Measurements from ENCODE around the gene HLA-B. TPM values are rescaled to one million over a fixed set of nuclear protein-coding genes. Genes with fewer than 3 reads are reported as not detected.

The HLA-B gene
- total and polyA plus RNA-seq, 4 experiments from 2014 or later, result 5,565 to 9,105 (median 6,206) TPM

DNA sequence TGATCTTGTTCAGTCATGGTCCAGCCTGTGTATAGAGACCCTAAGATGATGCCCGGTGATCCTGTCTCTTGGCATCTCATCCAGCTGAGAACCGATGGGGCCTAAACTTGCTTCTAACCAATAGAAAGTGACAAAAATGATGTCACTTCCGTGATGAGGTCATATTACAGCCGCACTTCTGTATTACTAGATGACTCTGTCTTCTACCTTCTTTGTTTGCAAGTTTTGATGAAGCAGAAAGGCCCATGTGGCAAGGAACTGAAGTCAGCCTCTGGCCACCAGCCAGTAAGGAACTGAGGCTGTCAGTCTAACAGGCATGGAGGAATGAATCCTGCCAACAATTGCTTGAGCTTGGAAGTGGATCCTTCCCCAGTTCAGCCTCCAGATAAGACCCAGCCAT, 52.3 kb downstream of the HLA-B start:
- POLR2A ChIA-PET (ENCODE audit: partially characterized antibody), result no interaction called here
- Mint-ChIP-seq H3K4me1 (peaks cover 1 to 13% (median 2%) of the 10 kb centered on the region in 4 donors), H3K27me3 (peaks cover 3 to 7% of the 10 kb centered on the region in 2 donors), H3K9me3 (no peaks in the 10 kb centered on the region), H3K4me3 (no peak overlapping the region), H3K36me3 (no peaks in the 10 kb centered on the region), H3K27ac (no peak overlapping the region)
- intact Hi-C loops (cut with micrococcal nuclease), result loop anchor here (5.0 kb wide), 1 partner anchor 32 kb away; the partner anchor contains the start of gene HLA-C
- Histone ChIP-seq H3K27me3 (ENCODE audit: insufficient read depth, low read length) (no peaks in the 10 kb centered on the region), H3K4me1 (ENCODE audit: insufficient read depth, low read length) (peaks cover 12% of the 10 kb centered on the region), H3K27ac (ENCODE audit: low read depth, low read length) (no peak overlapping the region), H3K36me3 (ENCODE audit: insufficient read depth, low read length) (no peaks in the 10 kb centered on the region), H3K9me3 (ENCODE audit: control insufficient read depth in 1 of 2, low read length in 2 of 2) (no peaks in the 10 kb centered on the region), H3K4me3 (ENCODE audit: low read length in 2 of 2) (no peak overlapping the region)
- no peak for DNase-seq
- CTCF ChIA-PET (ENCODE audit: partially characterized antibody), result interaction anchor here (1.0 to 1.1 kb wide), 2 partner anchors 74 to 107 kb away, joined by 3 read pairs; no protein-coding TSS in a partner anchor

Small RNA genes within 50 kb of the gene (microRNA-seq; reads per million reads assigned to microRNA genes)
- gene MIR6891 (ENCODE audit: borderline microRNAs expressed, borderline number of aligned reads, borderline replicate concordance), result not detected

Other genes with a start within 250 kb of the HLA-B start
- not detected for gene C6orf15, start 244.6 kb downstream of the HLA-B start, total RNA-seq
- gene C6orf15, start 244.6 kb downstream of the HLA-B start, polyA plus RNA-seq, result not detected
- gene PSORS1C1, start 242.4 kb downstream of the HLA-B start, total RNA-seq, result not detected
- gene PSORS1C1, start 242.4 kb downstream of the HLA-B start, polyA plus RNA-seq, result under 1 TPM in 1 of 2 donors, not detected in 1; 0.60 TPM
- gene CDSN, start 236.7 kb downstream of the HLA-B start, total RNA-seq, result not detected
- not detected for gene CDSN, start 236.7 kb downstream of the HLA-B start, polyA plus RNA-seq
- not detected for gene PSORS1C2, start 218.1 kb downstream of the HLA-B start, total RNA-seq
- not detected for gene PSORS1C2, start 218.1 kb downstream of the HLA-B start, polyA plus RNA-seq
- gene CCHCR1, start 199.4 kb downstream of the HLA-B start, total RNA-seq, result 10 to 100 TPM; 29.8 to 30.5 TPM
- gene CCHCR1, start 199.4 kb downstream of the HLA-B start, polyA plus RNA-seq, result 1 to 10 TPM; 3.4 to 8.0 TPM
- 1 to 10 TPM; 9.0 to 9.9 TPM for gene TCF19, start 198.6 kb downstream of the HLA-B start, total RNA-seq
- 1 to 10 TPM; 6.2 to 6.8 TPM for gene TCF19, start 198.6 kb downstream of the HLA-B start, polyA plus RNA-seq
- not detected for gene POU5F1, start 186.5 kb downstream of the HLA-B start, total RNA-seq
- not detected for gene POU5F1, start 186.5 kb downstream of the HLA-B start, polyA plus RNA-seq
- gene HLA-C, start 85.1 kb downstream of the HLA-B start, total RNA-seq, result 1,000 to 10,000 TPM; 1,481 to 1,487 TPM
- gene HLA-C, start 85.1 kb downstream of the HLA-B start, polyA plus RNA-seq, result 1,000 to 10,000 TPM; 1,775 to 2,914 TPM
- gene MICA, start 46.4 kb upstream of the HLA-B start, total RNA-seq, result 10 to 100 TPM; 18.5 to 21.2 TPM
- gene MICA, start 46.4 kb upstream of the HLA-B start, polyA plus RNA-seq, result 1 to 10 TPM; 3.5 to 5.4 TPM
- 10 to 100 TPM; 21.4 to 26.3 TPM for gene MICB, start 141.0 kb upstream of the HLA-B start, total RNA-seq
- 10 to 100 TPM in 1 of 2 donors, 1 to 10 TPM in 1; 8.0 to 11.5 TPM for gene MICB, start 141.0 kb upstream of the HLA-B start, polyA plus RNA-seq
- not detected for gene MCCD1, start 171.8 kb upstream of the HLA-B start, total RNA-seq
- not detected for gene MCCD1, start 171.8 kb upstream of the HLA-B start, polyA plus RNA-seq
- gene DDX39B, start 184.8 kb upstream of the HLA-B start, total RNA-seq, result 100 to 1,000 TPM; 729 to 737 TPM
- gene DDX39B, start 184.8 kb upstream of the HLA-B start, polyA plus RNA-seq, result 10 to 100 TPM; 65.6 to 94.3 TPM
- gene ATP6V1G2, start 189.4 kb upstream of the HLA-B start, total RNA-seq, result 1 to 10 TPM; 6.0 to 7.2 TPM
- gene ATP6V1G2, start 189.4 kb upstream of the HLA-B start, polyA plus RNA-seq, result under 1 TPM; 0.84 to 1.00 TPM
- 10 to 100 TPM in 1 of 2 experiments, 1 to 10 TPM in 1; 9.8 to 13.3 TPM for gene NFKBIL1, start 190.4 kb upstream of the HLA-B start, total RNA-seq
- 1 to 10 TPM; 5.7 to 7.4 TPM for gene NFKBIL1, start 190.4 kb upstream of the HLA-B start, polyA plus RNA-seq
- 10 to 100 TPM; 17.3 to 17.5 TPM for gene LTA, start 215.1 kb upstream of the HLA-B start, total RNA-seq
- gene LTA, start 215.1 kb upstream of the HLA-B start, polyA plus RNA-seq, result 10 to 100 TPM; 27.7 to 31.1 TPM
- gene TNF, start 218.4 kb upstream of the HLA-B start, total RNA-seq, result 10 to 100 TPM; 25.0 to 28.2 TPM
- 10 to 100 TPM in 1 of 2 donors, 1 to 10 TPM in 1; 3.9 to 10.1 TPM for gene TNF, start 218.4 kb upstream of the HLA-B start, polyA plus RNA-seq
- gene LTB, start 225.2 kb upstream of the HLA-B start, total RNA-seq, result 100 to 1,000 TPM; 802 to 835 TPM
- gene LTB, start 225.2 kb upstream of the HLA-B start, polyA plus RNA-seq, result 1,000 to 10,000 TPM; 2,431 to 3,276 TPM
- gene LST1, start 229.1 kb upstream of the HLA-B start, total RNA-seq, result 10 to 100 TPM; 13.6 to 20.3 TPM
- gene LST1, start 229.1 kb upstream of the HLA-B start, polyA plus RNA-seq, result 10 to 100 TPM; 30.4 to 34.8 TPM
- 1 to 10 TPM; 3.0 to 4.6 TPM for gene NCR3, start 235.8 kb upstream of the HLA-B start, total RNA-seq
- 10 to 100 TPM; 28.4 to 28.7 TPM for gene NCR3, start 235.8 kb upstream of the HLA-B start, polyA plus RNA-seq